Esophagus mucosa (tissue), 1 donor: ENCODE measurements around the gene SLU7. TPM values are rescaled to one million over a fixed set of nuclear protein-coding genes. Genes with fewer than 3 reads are reported as not detected.
A peak's percentile ranks its signal among the peaks of the same experiment; 100 is the strongest.
"Not testable (repeated sequence)": the region's sequence is repeated elsewhere in the genome, so short reads cannot be mapped to it uniquely, and the experiment has no call there.

Experiments used
- ATAC-seq: fragments of 200-7000 bp; cut with Tn5 transposase; one replicate; pipeline ENCODE4 v1.9.1; 2020
- total RNA-seq: library from RNA; stranded (reverse); gene quantifications from one replicate; pipeline ENCODE4 v1.2.4, GENCODE V29; 2023
- donor health status: DM: yes; HTN: yes; CAD: no.

SLU7 gene
- total RNA-seq, 1 donor from 2014 or later, result 23.8 TPM

DNA sequence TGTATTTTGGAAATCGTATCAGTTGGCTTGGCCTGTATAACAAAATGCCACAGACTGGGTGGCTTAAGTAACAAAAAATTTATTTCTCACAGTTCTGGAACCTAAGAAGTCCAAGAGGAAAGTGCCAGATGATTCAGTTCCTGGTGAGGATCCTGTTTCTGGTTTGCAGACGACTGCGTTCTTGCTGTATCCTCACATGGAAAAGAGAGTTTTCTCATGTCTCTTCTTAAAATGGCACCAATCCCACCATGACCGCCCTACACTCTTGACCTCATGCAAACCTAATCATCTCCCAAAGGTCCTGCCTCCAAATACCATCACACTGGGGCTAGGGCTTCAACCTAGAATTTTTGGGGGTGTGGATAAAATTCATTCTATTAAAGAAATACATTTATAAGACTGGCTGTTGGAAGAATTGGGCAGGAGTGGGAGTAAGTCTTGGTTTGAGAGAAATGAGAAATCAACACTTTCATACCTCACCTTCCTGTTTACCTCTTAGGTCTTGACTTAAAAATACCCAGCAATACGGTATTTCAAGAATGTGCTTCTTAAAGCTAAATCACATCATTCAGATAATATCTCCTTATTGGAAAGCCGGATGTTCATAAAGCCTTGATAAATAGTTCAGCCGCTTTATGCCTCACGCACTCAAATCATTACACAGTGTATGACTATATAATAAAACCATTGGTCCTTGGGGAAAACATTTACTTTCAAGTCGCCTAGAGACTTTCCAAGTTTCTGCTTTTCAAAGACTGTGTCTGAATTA lies 31.5 kb upstream of the SLU7 start:
- ATAC-seq, result no peak

DNA sequence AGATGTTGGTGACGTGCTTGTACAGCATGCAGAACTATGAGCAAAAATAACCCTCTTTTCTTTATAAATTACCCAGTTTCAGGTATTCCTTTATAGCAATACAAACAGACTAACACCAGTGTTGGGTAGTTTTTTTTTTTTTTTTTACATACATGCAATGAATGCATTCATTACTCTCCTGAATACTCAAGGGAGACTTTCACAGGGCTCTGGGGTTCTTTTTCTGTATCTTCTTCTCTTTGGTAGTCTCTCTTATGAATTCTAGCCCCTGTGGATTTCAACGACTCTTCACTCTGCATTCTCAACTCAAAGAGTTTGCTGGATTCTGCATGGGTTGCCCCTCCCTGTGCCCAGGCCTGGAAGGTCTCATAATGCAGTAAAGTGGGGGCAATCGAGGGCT lies 30.6 kb upstream of the SLU7 start:
- ATAC-seq, result no peak

DNA sequence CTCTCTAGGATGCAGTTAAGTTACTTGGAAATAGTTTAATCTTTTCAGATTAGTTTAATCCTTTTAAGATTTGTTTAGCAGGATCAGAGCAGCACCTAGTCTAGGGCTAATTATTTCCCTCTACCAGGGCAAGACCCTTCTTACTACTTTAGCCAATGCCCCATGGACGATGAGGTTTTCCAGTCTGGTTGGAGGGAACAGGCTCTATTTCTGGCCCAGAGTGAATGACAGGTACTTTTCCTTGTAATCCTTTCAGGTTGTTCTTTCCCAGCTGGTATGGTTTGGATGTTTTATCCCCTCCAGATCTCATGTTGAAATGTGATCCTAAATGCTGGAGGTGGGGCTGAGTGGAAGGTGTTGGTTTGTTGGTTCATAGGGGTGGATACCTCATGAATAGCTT lies 30.0 kb upstream of the SLU7 start:
- ATAC-seq, result no peak

DNA sequence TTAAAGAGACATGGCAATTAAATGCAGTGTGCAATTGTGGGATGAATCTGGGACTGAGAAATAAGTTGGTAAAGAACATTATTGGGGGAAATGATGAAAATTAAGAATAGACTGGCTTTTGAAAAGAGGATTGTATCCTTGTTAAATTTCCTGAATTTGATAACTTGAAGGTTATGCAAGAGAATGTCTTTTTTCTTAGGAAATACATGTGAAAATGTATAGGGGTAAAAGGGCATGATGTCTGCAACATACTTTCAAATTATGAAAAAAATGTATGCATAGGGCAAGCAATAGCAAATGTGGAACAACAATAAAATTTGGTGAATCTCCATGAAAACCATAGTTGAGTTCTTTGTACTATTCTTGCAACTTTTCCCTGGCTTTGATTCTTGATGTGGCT lies 26.9 kb upstream of the SLU7 start:
- no peak for ATAC-seq

DNA sequence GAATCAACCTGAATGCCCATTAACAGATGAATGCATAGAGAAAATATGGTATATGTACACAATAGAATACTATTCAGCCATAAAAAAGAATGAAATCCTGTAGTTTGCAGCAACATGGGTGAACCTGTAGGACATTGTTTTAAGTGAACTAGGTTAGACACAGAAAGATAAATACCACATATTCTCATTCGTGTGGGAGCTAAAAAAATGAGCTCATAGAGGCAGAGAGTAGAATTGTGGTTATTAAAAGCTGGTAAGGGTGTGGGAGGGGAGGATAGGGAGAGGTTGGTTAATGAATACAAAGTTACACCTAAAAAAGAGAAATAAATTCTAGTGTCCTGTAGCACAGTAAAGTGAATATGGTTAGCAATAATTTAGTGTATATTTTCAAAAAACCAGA lies 26.3 kb upstream of the SLU7 start:
- ATAC-seq, result no peak

DNA sequence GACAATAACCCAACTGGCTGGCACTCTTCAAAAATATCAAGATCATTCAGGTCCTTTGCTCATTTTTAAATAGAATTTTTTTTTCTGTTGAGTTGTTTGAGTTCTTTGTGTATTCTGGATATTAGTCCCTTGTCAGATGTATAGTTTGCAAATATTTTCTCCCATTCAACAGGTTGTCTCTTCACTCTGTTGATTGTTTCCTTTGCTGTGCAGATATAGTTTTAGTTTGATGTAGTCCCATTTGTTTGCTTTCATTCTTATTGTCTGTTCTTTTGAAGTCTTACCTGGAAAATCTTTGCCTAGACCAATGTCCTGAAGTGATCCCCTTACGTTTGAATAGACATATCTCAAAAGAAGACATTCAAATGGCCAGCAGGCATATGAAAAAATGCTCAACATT lies 25.5 kb upstream of the SLU7 start:
- no peak for ATAC-seq

DNA sequence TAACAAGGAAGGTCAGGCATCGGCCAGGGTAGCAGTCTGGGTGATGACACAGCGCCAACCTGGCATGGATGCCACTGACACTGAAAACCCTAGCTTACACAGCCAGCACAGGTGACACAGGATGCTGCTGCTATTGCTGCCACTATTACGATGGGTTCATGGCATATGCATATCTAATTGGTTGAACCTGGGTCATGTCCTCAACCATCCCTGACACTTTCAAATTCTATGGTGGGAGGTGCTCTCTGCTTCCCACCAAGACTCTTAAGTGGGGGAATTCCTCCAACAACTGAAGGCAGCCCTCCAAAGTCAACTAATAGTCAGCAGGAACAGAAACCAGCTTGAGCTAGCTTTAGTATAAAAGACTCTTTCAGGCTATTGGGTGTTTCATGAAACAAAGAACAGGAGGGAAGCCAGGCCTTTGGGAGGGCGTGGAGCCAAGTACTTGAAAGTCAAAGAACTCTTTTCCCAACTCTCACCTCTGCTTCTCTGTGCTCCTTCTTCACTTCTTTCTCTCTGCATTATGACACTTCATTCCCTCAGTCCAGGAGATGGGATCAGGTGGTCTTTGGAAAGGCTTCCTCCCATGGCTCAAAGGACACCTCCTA lies 24.0 kb upstream of the SLU7 start:
- ATAC-seq, result peak; percentile 22

DNA sequence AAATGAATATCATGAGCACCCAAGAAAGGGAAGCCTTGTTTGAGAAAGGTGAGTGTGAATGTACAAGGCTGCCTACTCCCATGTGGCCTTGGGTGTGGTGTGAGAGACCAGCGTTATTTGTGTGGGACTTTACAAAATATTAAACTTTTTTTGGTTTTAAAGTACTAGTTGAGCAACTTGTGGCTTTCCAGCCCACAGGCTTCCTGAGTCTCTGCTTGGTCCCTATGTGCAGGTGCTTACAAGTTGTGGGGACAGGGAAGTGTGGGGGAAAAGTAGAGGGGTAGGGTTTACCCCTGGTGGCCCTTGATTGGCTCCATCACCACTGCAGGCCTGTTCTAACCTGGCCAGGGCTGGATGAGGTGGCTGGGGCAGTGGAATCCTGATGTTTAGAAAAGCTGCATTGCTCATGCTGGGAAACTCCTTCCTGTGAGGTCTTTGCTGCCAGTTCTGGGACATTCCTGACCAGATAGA lies 22.5 kb upstream of the SLU7 start:
- ATAC-seq, result no peak

DNA sequence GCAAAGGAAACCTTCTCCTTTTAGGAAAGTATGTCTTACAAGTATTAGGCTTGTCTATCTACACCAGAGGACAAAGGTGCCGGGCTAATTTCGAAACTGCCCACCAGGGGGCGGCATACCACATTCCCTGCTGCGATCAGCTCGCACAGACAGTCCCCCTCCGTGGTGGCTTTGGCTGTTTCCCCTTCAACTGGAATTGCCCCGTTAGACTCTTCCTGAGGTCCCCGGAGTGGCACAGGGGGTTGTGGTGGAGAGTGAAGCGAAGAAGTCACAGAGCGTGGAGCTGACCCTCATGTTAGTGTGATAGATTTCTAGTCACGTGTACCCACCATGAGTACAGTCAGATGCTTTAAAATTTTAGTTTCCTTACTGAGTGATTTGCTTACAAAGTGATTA lies 20.3 kb upstream of the SLU7 start:
- ATAC-seq, result peak; percentile 90

DNA sequence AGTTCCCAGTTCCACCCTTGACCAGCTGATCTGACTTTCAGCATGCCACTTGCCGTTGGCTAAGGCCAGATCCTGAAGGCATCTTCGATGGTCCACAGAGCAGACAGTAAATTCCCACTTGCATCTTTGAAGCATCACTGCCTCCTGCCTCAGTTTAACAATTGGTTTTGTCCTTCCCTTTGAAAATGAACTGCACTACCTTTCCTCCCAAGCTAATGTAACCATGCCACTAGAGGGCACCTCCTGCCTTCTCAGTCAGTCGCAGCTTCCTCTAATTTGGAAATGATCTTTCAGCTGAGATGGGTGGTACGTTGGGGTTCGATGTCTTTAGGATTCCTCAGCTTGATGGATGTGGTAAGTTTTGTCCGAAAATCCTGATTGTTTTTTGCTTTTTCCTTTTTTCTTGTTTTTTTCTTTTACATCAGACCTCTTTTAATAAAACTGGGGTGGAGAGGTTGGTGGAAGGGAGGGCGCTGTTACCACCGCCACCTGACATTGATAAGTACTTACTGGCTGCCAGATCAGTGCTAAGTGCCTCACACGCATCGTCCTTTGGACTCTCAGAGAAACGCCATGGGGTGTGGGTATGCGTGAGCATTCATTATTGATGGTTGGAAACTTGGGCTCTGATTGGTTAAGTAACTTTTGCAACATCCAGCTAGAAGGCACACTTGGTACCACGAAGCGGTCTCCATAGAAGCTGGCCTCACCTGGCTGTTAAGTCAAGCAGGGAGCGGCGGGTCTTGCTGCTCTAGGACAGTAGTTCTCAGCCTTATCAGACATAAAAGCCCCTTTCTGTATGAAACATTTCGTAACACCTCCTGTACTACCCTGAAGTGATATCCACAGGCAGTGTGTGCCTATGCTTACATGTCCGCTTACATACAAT lies 19.7 kb upstream of the SLU7 start:
- peak; percentile 49 for ATAC-seq

DNA sequence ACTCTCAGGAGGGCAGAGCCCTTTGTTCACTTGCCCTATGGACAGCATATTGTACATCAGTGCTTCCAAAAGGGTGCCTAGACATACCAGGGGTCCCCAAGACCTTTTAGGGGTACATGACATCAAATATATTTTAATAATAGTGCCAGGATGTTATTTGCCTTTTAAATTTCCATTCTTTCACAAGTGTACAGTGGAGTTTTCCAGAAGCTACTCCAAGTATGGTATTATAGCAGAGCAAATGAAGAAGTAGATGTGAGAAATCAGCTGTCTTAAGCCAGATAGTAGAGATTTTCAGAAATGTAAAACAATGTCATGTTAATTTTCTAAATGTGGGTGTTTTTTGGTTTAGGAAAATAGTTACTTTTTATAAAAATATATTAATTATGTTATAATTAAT lies 18.4 kb upstream of the SLU7 start:
- no peak for ATAC-seq

DNA sequence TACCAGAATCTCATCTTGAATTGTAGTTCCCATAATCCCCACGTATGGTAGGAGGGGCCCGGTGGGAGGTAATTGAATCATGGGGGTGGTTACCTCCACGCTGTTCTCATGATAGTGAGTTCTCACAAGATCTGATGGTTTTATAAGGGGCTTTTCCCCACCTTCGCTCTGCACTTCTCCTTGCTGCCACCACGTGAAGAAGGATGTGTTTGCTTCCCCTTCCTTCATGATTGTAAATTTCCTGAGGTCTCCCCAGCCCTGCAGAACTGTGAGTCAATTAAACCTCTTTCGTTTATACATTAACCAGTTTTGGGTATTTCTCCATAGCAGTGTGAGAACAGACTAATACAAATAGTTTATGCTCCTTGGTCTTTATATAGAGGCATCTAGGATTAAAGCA lies 17.8 kb upstream of the SLU7 start:
- ATAC-seq, result not testable (repeated sequence)

DNA sequence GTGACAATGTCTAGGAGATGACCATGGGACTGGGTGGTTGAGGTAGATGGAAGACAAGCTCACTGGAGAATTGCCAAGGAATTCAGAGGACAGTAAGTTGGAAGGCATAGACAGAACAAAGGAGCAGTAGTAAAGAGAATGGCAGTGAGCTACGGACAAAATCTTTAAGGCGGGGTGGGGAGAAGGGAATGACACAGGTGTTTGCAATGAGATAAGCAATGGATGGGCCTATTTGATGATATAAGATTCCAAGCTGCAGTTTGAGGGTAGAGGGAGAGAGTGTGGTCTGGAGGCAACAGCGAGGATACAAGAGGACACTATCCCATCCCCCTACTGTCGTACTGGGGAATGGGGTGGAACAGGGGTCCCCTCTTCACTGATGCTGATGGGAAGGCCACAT lies 17.1 kb upstream of the SLU7 start:
- no peak for ATAC-seq

DNA sequence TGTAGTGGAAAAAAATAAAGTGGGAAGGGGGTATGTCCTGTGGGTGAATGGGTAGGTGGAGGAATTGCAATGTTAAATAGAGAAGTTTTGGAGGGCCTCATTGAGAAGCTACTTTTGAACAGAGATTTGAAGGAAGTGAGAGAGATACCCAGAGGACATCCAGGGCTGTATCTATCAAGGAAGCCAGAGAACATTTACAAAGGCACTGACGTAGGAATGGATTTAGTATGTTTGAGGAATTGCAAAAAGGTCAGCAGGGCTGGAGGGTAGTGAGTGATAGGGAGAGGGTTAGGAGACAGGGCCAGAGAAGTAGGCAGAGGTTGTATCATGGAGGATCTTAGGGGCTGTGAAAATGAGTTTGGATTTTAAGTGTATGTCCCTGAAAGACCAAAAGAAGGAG lies 16.7 kb upstream of the SLU7 start:
- no peak for ATAC-seq

DNA sequence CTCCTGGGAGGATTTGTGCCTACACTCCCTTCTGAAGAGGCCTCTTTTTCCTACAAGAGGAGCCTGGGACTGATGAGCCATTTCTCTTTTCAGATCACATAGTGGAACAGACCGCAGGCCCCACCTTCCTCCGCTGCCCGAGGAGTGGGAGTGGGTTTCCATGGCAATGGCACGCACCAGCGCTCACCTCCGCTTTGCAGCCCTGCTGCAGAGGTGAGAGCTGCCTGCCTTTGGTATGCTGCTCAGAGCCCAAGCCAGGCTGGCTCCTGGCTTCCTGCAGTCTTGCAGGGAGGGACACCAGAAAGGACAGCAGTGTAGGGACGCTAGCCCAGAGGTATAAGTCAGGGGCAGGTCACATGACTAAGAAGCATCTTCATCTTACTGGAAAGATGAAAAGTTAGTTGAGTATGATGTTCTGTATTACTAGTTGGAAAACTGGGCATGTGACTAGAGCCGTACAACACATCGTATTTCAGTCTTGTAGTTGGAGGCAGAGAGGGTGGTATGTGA lies 15.2 kb upstream of the SLU7 start:
- peak; percentile 92 for ATAC-seq

DNA sequence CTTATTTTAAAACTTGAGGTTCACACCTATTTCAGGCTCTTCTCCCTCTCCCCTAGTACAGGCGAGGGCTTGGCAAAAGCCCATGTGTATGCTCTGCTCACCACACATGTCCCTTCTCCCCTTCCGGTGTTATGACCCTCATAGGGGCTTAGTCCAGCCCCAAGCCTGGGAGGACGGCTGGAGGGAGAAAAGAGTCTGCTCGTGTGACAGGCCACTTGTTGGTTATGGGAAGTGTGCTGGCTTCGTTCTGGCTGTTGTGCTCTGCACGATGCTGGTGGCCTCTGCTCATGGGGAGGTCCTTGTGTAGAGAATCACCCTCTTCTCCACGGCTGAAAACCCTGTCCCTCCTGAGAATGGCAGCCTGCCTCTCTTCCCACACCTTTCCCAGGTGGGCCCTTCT lies 13.9 kb upstream of the SLU7 start:
- ATAC-seq, result no peak

DNA sequence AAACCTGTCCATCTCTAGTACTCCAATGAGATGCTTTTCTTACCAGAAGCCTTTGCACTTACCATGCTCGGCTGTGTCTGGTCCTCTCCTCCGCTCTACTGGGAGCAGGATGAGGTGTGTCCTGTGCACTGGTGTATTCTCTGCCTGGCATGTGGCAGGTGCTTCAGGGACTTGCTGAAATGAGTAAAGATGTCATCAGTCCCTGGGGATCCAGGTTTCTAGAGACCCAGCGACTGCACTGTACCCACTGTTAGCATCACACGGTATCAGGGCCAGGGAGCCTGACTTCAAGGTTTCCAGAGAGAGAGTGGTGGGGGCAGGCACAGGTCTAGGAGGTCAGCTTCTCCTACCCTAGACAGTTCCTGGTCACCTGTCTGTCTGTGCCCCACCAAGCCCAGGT lies 13.3 kb upstream of the SLU7 start:
- no peak for ATAC-seq

DNA sequence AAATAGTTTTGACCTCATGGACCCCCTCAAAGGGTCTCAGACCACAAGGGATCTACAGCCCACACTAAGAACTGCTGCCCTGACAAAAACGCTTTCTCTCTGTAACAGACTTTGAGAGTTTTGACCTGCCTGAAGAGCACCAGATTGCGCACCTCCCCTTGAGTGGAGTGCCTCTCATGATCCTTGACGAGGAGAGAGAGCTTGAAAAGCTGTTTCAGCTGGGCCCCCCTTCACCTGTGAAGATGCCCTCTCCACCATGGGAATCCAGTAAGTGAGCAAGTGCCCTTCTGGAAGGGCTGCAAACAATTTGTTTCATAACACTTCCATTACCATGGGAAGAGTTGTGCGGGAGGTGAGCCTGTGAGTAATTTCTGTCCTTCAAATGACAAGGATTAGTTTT lies 8.7 kb upstream of the SLU7 start:
- ATAC-seq, result no peak

DNA sequence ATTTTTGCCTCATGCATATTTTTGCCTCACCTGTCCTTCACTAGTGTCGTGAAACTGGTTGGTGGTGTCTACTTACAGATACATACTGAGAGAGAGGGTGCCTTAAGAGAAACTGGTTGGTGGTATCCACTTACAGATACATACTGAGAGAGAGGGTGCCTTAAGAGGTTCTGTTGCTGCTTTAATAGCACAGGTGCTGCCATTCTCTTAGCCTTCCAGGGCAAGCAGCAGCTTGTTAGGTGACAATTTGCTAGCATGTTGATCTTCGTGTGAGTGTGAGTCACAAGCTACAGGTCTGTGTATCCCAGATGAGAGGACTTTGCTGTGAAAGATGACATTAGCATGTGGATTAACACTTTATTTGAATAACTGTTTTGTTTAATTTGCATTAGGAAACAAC lies 4.2 kb upstream of the SLU7 start:
- ATAC-seq, result peak; percentile 71

DNA sequence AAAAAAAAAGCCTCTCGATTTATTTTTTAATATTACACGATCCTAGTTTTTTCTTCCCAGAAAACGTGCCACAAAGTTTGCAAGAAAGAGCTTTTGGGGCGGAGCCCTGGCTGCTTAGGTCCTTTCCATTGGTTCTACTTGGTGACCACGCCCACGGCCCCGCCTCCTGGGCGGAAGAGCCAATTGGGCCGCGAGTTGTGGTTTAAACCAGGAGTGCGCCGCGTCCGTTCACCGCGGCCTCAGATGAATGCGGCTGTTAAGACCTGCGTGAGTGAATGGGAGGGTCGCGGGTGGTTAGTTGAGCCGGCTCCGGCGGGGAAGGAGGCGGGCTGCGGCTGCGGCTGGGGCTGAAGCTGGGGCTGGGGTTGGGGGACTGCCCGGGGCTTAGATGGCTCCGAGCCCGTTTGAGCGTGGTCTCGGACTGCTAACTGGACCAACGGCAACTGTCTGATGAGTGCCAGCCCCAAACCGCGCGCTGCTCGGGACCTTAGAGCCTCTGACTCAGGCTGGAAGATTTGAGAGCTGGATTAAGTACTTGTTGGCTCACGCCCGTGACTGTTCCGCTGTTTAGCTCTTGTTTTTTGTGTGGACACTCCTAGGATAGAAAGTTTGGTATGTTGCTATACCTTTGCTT lies 2.9 kb upstream of the SLU7 start, which contains the start of gene PTTG1:
Gene PTTG1 (plus strand): TSS at position 231 of the 634 bp plus-strand sequence. CDS start 458 bp downstream, outside the sequence.
- peak; percentile 88 for ATAC-seq

DNA sequence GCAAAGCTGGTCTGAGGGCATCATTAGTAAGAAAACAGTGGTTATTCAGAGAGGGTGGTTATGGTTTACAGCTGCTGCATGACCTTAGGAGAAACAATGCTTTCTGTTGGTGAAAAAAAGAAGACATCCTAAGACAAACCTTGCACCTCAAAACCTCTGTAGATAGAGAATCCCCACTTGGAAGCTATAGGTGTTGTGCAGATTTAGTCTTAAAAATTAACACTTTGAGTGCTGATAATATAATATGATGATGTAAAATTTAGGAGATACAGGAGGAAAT lies 1.4 kb upstream of the SLU7 start:
- ATAC-seq, result no peak

DNA sequence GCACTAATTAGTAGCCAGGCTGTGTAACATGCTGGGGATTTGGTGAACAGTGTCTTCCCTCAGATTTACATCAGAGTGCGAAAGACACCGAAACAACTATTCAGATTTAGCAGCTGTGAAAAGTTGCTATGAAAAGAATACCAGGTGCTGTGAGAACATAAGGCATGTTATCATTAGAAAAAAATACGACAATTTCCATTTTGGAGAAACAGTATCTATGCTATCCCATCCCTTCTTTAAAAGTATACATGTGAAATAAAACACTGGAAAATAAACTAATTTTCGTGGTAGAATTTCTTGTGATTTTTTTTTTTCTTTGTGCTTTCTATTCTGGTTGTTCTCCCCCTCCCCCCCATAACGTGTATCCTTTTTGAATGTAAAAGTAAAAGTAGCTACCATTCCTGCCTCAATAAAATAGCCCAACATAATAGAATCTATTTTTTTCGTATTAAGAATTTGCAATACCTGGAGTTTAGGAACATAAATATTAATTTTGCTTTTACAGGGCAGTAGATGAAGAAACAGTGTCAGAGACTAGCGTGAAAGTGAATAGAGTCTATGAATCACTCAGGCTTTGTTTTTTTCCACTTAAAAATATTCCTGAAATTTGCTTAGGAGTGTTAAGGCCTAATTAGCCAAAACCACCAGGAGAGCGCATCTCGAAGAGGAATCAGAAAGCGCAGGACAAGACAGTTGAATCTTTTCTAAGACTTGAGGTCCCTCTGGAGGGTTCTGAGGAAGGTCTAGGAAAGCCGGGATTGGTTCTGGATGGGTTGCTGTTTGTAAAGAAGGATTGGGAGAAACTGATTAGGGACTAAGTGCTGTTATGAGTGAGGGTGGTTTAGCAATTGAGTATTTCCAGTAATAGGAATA lies 813 bp upstream of the SLU7 start:
- no peak for ATAC-seq
